WTC11 (cell line): ENCODE measurements around the gene GADD45B.

Experiments used
- ATF1 ChIP-seq: sonication (generic); formaldehyde crosslinking; IDR thresholded peaks from 2 replicates; pipeline ENCODE4 v1.8.1; 2023; ENCODE audit warnings: mild to moderate bottlenecking, moderate library complexity, missing genetic modification reagents
- CREB1 ChIP-seq: sonication (generic); formaldehyde crosslinking; IDR thresholded peaks from 2 replicates; pipeline ENCODE4 v1.8.0; 2023; ENCODE audit warnings: mild to moderate bottlenecking, missing genetic modification reagents
- NFYB ChIP-seq: sonication (generic); formaldehyde crosslinking; conservative IDR thresholded peaks from 2 replicates; pipeline ENCODE4 v1.8.0; 2022; ENCODE audit warnings: low read depth, missing genetic modification reagents
- NR1H2 ChIP-seq: sonication (generic); formaldehyde crosslinking; IDR thresholded peaks from 2 replicates; pipeline ENCODE4 v1.9.0; 2021; ENCODE audit warnings: mild to moderate bottlenecking, moderate library complexity, missing genetic modification reagents
- NR2C2 ChIP-seq: sonication (generic); formaldehyde crosslinking; IDR thresholded peaks from 2 replicates; pipeline ENCODE4 v1.8.0; 2022; ENCODE audit warnings: mild to moderate bottlenecking, missing genetic modification reagents
- TCF7 ChIP-seq: sonication (generic); formaldehyde crosslinking; IDR thresholded peaks from 2 replicates; pipeline ENCODE4 v1.8.0; 2022; ENCODE audit warnings: mild to moderate bottlenecking, low read depth, missing genetic modification reagents, moderate library complexity
- TF ChIP-seq, protein P1 (sequence below): sonication (generic); formaldehyde crosslinking; IDR thresholded peaks from 2 replicates; pipeline ENCODE4 v1.8.1; 2023; ENCODE audit warnings: mild to moderate bottlenecking, moderate library complexity, missing genetic modification reagents
- TF ChIP-seq, protein P2 (sequence below): fragments of 200-600 bp; IDR thresholded peaks from 2 replicates; pipeline ENCODE4 v1.8.0; 2022; ENCODE audit warnings: antibody characterized with exemption
- TF ChIP-seq, protein P3 (sequence below): sonication (generic); formaldehyde crosslinking; conservative IDR thresholded peaks from 2 replicates; pipeline ENCODE4 v1.8.1; 2022; ENCODE audit warnings: mild to moderate bottlenecking, missing genetic modification reagents
- TF ChIP-seq, protein P4 (sequence below): sonication (generic); formaldehyde crosslinking; IDR thresholded peaks from 2 replicates; pipeline ENCODE4 v1.8.0; 2022; ENCODE audit warnings: mild to moderate bottlenecking, missing genetic modification reagents
- TF ChIP-seq, protein P5 (sequence below): sonication (generic); formaldehyde crosslinking; IDR thresholded peaks from 2 replicates; pipeline ENCODE4 v1.8.0; 2023; ENCODE audit warnings: mild to moderate bottlenecking, missing genetic modification reagents

DNA sequence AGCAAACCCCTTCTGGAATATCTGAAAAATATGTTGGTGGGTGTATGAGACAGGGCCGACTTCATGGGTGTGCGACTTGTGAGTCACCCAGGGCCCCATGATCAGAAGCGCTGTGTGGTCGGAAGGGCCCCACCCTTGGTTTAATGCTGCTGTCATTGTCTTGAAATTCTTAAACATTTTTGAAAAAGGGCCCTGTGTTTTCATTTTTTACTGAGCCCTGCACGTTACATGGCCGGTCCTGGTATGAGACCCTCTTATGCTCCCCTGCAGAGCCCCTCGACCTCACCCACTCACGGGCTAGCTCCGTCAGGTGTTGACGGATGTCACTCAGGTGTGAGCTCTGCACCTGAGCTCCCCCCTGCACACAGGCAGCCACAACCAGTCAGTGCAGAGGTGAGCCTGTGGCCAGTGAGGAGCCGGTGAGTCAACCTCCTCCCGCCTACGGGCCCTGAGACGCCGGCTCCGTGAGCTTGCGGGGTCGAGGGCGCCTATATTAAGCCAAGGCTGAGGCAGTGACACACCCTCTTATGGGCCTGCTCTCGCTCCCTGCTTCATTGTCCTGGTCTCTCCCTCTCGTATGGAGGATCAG is 27.7 kb downstream of the GADD45B start:
- TF ChIP-seq TCF7 (CRISPR knock-in tag) (no peak), CREB1 (CRISPR knock-in tag) (no peak), NR1H2 (CRISPR knock-in tag) (no peak), NFYB (CRISPR knock-in tag) (no peak), ATF1 (CRISPR knock-in tag) (no peak), NR2C2 (no peak)
- TF ChIP-seq, protein P1, sequence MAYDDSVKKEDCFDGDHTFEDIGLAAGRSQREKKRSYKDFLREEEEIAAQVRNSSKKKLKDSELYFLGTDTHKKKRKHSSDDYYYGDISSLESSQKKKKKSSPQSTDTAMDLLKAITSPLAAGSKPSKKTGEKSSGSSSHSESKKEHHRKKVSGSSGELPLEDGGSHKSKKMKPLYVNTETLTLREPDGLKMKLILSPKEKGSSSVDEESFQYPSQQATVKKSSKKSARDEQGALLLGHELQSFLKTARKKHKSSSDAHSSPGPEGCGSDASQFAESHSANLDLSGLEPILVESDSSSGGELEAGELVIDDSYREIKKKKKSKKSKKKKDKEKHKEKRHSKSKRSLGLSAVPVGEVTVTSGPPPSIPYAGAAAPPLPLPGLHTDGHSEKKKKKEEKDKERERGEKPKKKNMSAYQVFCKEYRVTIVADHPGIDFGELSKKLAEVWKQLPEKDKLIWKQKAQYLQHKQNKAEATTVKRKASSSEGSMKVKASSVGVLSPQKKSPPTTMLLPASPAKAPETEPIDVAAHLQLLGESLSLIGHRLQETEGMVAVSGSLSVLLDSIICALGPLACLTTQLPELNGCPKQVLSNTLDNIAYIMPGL (CRISPR knock-in tag): no peak
- TF ChIP-seq, protein P2, sequence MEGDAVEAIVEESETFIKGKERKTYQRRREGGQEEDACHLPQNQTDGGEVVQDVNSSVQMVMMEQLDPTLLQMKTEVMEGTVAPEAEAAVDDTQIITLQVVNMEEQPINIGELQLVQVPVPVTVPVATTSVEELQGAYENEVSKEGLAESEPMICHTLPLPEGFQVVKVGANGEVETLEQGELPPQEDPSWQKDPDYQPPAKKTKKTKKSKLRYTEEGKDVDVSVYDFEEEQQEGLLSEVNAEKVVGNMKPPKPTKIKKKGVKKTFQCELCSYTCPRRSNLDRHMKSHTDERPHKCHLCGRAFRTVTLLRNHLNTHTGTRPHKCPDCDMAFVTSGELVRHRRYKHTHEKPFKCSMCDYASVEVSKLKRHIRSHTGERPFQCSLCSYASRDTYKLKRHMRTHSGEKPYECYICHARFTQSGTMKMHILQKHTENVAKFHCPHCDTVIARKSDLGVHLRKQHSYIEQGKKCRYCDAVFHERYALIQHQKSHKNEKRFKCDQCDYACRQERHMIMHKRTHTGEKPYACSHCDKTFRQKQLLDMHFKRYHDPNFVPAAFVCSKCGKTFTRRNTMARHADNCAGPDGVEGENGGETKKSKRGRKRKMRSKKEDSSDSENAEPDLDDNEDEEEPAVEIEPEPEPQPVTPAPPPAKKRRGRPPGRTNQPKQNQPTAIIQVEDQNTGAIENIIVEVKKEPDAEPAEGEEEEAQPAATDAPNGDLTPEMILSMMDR: no peak
- TF ChIP-seq, protein P3, sequence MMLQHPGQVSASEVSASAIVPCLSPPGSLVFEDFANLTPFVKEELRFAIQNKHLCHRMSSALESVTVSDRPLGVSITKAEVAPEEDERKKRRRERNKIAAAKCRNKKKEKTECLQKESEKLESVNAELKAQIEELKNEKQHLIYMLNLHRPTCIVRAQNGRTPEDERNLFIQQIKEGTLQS (CRISPR knock-in tag): no peak
- TF ChIP-seq, protein P4, sequence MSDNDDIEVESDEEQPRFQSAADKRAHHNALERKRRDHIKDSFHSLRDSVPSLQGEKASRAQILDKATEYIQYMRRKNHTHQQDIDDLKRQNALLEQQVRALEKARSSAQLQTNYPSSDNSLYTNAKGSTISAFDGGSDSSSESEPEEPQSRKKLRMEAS (CRISPR knock-in tag): no peak
- TF ChIP-seq, protein P5, sequence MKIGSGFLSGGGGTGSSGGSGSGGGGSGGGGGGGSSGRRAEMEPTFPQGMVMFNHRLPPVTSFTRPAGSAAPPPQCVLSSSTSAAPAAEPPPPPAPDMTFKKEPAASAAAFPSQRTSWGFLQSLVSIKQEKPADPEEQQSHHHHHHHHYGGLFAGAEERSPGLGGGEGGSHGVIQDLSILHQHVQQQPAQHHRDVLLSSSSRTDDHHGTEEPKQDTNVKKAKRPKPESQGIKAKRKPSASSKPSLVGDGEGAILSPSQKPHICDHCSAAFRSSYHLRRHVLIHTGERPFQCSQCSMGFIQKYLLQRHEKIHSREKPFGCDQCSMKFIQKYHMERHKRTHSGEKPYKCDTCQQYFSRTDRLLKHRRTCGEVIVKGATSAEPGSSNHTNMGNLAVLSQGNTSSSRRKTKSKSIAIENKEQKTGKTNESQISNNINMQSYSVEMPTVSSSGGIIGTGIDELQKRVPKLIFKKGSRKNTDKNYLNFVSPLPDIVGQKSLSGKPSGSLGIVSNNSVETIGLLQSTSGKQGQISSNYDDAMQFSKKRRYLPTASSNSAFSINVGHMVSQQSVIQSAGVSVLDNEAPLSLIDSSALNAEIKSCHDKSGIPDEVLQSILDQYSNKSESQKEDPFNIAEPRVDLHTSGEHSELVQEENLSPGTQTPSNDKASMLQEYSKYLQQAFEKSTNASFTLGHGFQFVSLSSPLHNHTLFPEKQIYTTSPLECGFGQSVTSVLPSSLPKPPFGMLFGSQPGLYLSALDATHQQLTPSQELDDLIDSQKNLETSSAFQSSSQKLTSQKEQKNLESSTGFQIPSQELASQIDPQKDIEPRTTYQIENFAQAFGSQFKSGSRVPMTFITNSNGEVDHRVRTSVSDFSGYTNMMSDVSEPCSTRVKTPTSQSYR (CRISPR knock-in tag): no peak
